SH-SY5Y (cell line): ENCODE data around the gene MAP3K7.

Source experiments
- GATA2 ChIP-seq: IDR thresholded peaks from 2 replicates; pipeline ENCODE4 v1.6.1; 2011; ENCODE audit warnings: mild to moderate bottlenecking, low read depth, low read length
- GATA3 ChIP-seq: IDR thresholded peaks from 2 replicates; pipeline ENCODE4 v1.6.1; 2011; ENCODE audit warnings: low read depth, mild to moderate bottlenecking, low read length, moderate library complexity

GRCh38 chr6:90467546-90467945 is 119.3 kb downstream of the MAP3K7 start:
- no peak for TF ChIP-seq GATA3
- TF ChIP-seq GATA2: no peak
